NB4 (cell line): Measurements from ENCODE around the gene MECR.

Experiments
- CTCF ChIP-seq: IDR thresholded peaks from one replicate; pipeline ENCODE4 v1.5.1; 2012; ENCODE audit warnings: low read depth, low read length
- POLR2A ChIP-seq: IDR thresholded peaks from 2 replicates; pipeline ENCODE4 v1.6.1; 2011; ENCODE audit warnings: mild to moderate bottlenecking; ENCODE audit not compliant: insufficient read length; ENCODE audit errors: extremely low read depth

- TF ChIP-seq CTCF, result no peak
- no peak for TF ChIP-seq POLR2A
These were observed 32.7 kb downstream of the MECR start for GRCh38 chr1:29197993-29198392.
